Measurements from ENCODE around the gene RNF121.

The RNF121 gene

DNA sequence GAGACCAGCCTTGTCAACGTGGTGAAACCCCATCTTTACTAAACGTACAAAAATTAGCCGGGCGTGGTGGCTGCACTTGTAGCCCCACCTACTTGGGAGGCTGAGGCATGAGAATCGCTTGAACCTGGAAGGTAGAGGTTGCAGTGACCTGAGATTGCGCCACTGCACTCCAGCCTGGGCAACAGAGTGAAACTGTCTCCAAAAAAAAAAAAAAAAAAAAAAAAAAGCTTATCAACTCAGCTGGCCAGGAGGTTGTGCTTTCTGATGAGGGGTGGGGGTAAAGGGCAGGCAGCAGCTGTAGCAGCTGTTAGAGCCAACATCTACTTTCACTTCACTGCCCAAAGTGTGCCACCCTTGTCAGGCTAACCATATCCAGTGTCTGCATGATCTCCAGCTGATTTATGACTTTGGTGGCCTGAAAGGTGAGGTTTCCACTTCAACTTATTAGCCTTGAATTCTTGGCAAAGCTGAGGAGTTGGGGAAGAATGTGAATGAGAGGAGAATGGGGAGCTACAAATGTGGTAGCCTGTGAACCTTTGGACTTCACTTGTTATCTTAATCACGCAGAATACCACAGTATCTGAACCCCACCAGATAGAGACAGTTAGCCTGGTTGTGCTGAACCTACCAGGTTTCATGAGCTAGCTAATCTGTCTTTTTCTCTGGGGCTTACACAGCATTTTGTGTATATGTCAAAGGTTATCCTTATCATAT lies 19.6 kb downstream of the RNF121 start:
- H3K4me3 Mint-ChIP-seq = no peak overlapping the region
- H3K36me3 Mint-ChIP-seq (ENCODE audit: low read depth) = peaks cover 10% of the 10 kb centered on the region
- H3K27me3 Mint-ChIP-seq (ENCODE audit: low read depth) = no peaks in the 10 kb centered on the region
- no peaks in the 10 kb centered on the region for H3K9me3 Mint-ChIP-seq
- H3K4me1 Mint-ChIP-seq = peaks cover 33% of the 10 kb centered on the region
- H3K27ac Mint-ChIP-seq = peak overlapping the region in 2 of 3 experiments; percentile 11 to 67
- no peak for TF ChIP-seq CTCF (IDR thresholded peaks at IDR 0.05; ENCODE audit: unreplicated experiment in 3 of 3)

GRCh38 chr11:71949034-71949433 lies 20.2 kb downstream of the RNF121 start:
- Mint-ChIP-seq H3K4me1 (peaks cover 29% of the 10 kb centered on the region), H3K27me3 (ENCODE audit: low read depth) (no peaks in the 10 kb centered on the region), H3K36me3 (ENCODE audit: low read depth) (peaks cover 10% of the 10 kb centered on the region), H3K9me3 (no peaks in the 10 kb centered on the region), H3K27ac (peak overlapping the region in 1 of 3 experiments; percentile 11), H3K4me3 (no peak overlapping the region)
- no peak for TF ChIP-seq CTCF (IDR thresholded peaks at IDR 0.05; ENCODE audit: unreplicated experiment in 3 of 3)

DNA sequence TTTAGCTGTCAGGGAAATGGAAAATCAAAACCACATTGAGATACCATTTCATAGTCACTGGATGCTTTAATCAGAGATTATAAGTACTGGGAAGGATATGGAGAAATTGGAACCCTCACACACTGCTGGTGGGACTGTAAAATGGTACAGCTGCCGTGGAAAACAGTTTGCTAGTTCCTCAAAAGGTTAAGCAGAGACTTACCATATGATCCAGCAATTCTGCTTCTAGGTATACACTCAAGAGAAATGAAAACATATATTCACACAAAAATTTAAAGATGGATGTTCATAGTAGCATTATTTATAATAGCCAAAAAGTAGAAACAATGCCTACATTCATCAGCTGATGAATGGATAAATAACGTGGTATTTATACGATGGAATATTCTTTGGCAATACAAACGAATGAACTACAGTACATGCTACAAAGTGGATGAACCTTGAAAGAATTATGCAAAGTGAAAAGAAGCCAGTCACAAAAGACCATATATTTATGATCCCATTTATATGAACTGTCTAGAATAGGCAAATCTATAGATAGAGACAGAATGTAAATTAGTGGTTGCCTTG lies 23.0 kb downstream of the RNF121 start:
- Mint-ChIP-seq H3K9me3 (no peaks in the 10 kb centered on the region), H3K27ac (no peak overlapping the region), H3K4me1 (peaks cover 19% of the 10 kb centered on the region), H3K27me3 (ENCODE audit: low read depth) (no peaks in the 10 kb centered on the region), H3K36me3 (ENCODE audit: low read depth) (no peaks in the 10 kb centered on the region), H3K4me3 (no peak overlapping the region)
- no peak for TF ChIP-seq CTCF (IDR thresholded peaks at IDR 0.05; ENCODE audit: unreplicated experiment in 3 of 3)

DNA sequence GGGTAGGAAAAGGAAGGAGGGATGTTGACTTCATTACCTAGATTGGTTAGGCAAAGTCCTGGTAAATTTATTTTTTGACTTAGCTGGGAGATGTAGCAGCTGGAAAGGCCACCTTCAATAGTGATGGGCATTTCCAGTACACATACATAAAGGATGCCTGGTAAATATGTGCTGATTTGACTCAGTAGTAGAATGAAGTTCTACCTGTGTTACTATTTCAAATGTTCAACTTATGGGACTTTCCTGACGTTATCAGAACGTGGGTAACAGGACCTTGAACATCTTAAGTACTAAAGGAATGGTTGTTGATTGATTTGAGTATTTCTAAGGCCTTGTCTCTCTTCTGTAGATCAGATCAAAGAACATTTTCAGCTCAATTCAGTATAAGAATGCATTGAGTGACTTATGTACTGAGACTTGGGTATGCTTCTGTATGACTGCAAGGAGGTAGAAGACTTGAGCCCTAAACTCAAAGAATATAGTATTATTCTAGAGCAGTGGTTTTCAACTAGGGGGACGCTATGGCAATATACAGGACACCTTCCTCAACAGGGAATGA lies 27.1 kb downstream of the RNF121 start:
- H3K27me3 Mint-ChIP-seq (ENCODE audit: low read depth) = no peaks in the 10 kb centered on the region
- peaks cover 4% of the 10 kb centered on the region for H3K9me3 Mint-ChIP-seq
- TF ChIP-seq CTCF (IDR thresholded peaks at IDR 0.05; ENCODE audit: unreplicated experiment in 3 of 3) = no peak
- H3K36me3 Mint-ChIP-seq (ENCODE audit: low read depth) = peaks cover 8% of the 10 kb centered on the region
- H3K4me1 Mint-ChIP-seq = no peaks in the 10 kb centered on the region
- H3K27ac Mint-ChIP-seq = no peak overlapping the region
- H3K4me3 Mint-ChIP-seq = no peak overlapping the region

GRCh38 chr11:71962428-71963038 lies 33.7 kb downstream of the RNF121 start:
- Mint-ChIP-seq H3K4me1 (no peaks in the 10 kb centered on the region), H3K4me3 (no peak overlapping the region), H3K9me3 (peaks cover 5% of the 10 kb centered on the region), H3K36me3 (ENCODE audit: low read depth) (peaks cover 35% of the 10 kb centered on the region), H3K27me3 (ENCODE audit: low read depth) (no peaks in the 10 kb centered on the region), H3K27ac (peak overlapping the region in 1 of 3 experiments; percentile 68)
- no peak for TF ChIP-seq CTCF (IDR thresholded peaks at IDR 0.05; ENCODE audit: unreplicated experiment in 3 of 3)
